Measurements from ENCODE around the gene SPX.

The SPX gene

DNA sequence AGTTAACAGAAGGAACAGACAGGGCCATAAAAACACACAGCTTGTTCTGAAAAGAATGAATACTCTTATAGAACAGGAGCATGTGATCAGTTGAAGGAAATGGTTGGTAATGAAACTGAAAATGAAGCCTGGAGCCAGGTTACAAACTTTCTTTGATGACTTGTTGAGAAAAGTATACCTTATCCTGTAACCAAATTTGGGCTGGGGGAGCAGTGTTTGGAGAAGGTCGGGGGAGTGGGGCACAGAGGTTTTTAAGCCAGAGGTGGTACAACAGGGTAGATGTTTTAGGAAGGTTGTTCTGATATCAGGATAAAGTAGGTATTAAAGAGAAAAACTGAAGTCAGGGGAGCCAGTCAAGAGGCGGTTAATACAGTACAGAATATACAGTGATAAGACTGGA is 16.3 kb upstream of the SPX start:
- Histone ChIP-seq H3K27ac (no peak overlapping the region), H2AFZ (ENCODE audit: low read depth) (no peak overlapping the region), H3K4me3 (IDR thresholded peaks at IDR 0.05; ENCODE audit: insufficient read depth, low read depth, low read length) (no peak overlapping the region), H3K79me2 (ENCODE audit: insufficient read depth, low read depth) (peaks cover 17% of the 10 kb centered on the region; the same call in 1 of the 2 replicates), H3K9ac (no peak overlapping the region), H3K4me2 (peak overlapping the region; percentile 21; the same call in 1 of the 2 replicates), H3K36me3 (ENCODE audit: insufficient read depth) (no peaks in the 10 kb centered on the region), H3K4me1 (ENCODE audit: low read depth, poor library complexity, severe bottlenecking) (peaks cover 25% of the 10 kb centered on the region), H4K20me1 (ENCODE audit: insufficient read depth) (no peaks in the 10 kb centered on the region), H3K27me3 (ENCODE audit: insufficient read depth, low read depth) (no peaks in the 10 kb centered on the region)
- TF ChIP-seq, protein P1, sequence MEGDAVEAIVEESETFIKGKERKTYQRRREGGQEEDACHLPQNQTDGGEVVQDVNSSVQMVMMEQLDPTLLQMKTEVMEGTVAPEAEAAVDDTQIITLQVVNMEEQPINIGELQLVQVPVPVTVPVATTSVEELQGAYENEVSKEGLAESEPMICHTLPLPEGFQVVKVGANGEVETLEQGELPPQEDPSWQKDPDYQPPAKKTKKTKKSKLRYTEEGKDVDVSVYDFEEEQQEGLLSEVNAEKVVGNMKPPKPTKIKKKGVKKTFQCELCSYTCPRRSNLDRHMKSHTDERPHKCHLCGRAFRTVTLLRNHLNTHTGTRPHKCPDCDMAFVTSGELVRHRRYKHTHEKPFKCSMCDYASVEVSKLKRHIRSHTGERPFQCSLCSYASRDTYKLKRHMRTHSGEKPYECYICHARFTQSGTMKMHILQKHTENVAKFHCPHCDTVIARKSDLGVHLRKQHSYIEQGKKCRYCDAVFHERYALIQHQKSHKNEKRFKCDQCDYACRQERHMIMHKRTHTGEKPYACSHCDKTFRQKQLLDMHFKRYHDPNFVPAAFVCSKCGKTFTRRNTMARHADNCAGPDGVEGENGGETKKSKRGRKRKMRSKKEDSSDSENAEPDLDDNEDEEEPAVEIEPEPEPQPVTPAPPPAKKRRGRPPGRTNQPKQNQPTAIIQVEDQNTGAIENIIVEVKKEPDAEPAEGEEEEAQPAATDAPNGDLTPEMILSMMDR (conservative IDR thresholded peaks at IDR 0.05; ENCODE audit: low read depth, low read length) = no peak

- Histone ChIP-seq H3K4me2 (no peak overlapping the region), H3K27ac (no peak overlapping the region), H3K4me3 (IDR thresholded peaks at IDR 0.05; ENCODE audit: insufficient read depth, low read depth, low read length) (no peak overlapping the region), H4K20me1 (ENCODE audit: insufficient read depth) (no peaks in the 10 kb centered on the region), H3K27me3 (ENCODE audit: insufficient read depth, low read depth) (no peaks in the 10 kb centered on the region), H3K9ac (no peak overlapping the region), H3K4me1 (ENCODE audit: low read depth, poor library complexity, severe bottlenecking) (no peaks in the 10 kb centered on the region), H2AFZ (ENCODE audit: low read depth) (no peak overlapping the region), H3K79me2 (ENCODE audit: insufficient read depth, low read depth) (no peaks in the 10 kb centered on the region), H3K36me3 (ENCODE audit: insufficient read depth) (no peaks in the 10 kb centered on the region)
- TF ChIP-seq, protein P1 (conservative IDR thresholded peaks at IDR 0.05; ENCODE audit: low read depth, low read length) = no peak
These were observed 9.8 kb upstream of the SPX start for GRCh38 chr12:21516281-21516680.

DNA sequence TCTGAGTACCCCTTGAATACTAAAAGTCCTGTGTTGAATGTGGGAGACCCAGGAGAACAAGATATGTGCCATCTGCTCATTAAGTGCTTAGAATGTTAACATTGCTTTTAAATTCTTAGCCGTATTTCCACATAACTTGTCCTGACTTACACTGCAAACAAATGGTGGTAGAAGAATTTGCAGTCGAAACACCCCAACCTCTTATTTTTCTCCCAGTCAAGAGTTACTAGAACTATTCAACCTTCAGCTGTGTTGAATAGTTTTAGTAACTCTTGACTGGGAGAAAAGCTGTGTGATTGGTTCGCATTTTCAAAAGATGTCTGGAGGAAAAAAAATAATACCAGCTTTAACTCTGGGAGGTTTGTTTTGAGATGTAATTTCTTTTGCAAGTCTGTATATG is 7.6 kb upstream of the SPX start:
- Histone ChIP-seq H3K79me2 (ENCODE audit: insufficient read depth, low read depth) (no peaks in the 10 kb centered on the region), H3K4me2 (no peak overlapping the region), H3K4me1 (ENCODE audit: low read depth, poor library complexity, severe bottlenecking) (no peaks in the 10 kb centered on the region), H3K36me3 (ENCODE audit: insufficient read depth) (no peaks in the 10 kb centered on the region), H3K9ac (no peak overlapping the region), H2AFZ (ENCODE audit: low read depth) (no peak overlapping the region), H3K4me3 (IDR thresholded peaks at IDR 0.05; ENCODE audit: insufficient read depth, low read depth, low read length) (no peak overlapping the region), H3K27ac (no peak overlapping the region), H4K20me1 (ENCODE audit: insufficient read depth) (no peaks in the 10 kb centered on the region), H3K27me3 (ENCODE audit: insufficient read depth, low read depth) (no peaks in the 10 kb centered on the region)
- TF ChIP-seq, protein P1 (conservative IDR thresholded peaks at IDR 0.05; ENCODE audit: low read depth, low read length) = no peak

GRCh38 chr12:21521541-21521940 is 4.6 kb upstream of the SPX start:
- Histone ChIP-seq H4K20me1 (ENCODE audit: insufficient read depth) (no peaks in the 10 kb centered on the region), H3K4me2 (no peak overlapping the region), H2AFZ (ENCODE audit: low read depth) (no peak overlapping the region), H3K9ac (no peak overlapping the region), H3K36me3 (ENCODE audit: insufficient read depth) (no peaks in the 10 kb centered on the region), H3K79me2 (ENCODE audit: insufficient read depth, low read depth) (no peaks in the 10 kb centered on the region), H3K27me3 (ENCODE audit: insufficient read depth, low read depth) (no peaks in the 10 kb centered on the region), H3K27ac (no peak overlapping the region), H3K4me3 (IDR thresholded peaks at IDR 0.05; ENCODE audit: insufficient read depth, low read depth, low read length) (no peak overlapping the region), H3K4me1 (ENCODE audit: low read depth, poor library complexity, severe bottlenecking) (no peaks in the 10 kb centered on the region)
- TF ChIP-seq, protein P1 (conservative IDR thresholded peaks at IDR 0.05; ENCODE audit: low read depth, low read length) = no peak

Measured in KMS-11 (cell line).